DOHH2 (cell line): ENCODE results near the gene PES1.

Experiments used
- H3F3A ChIP-seq: fragments of 200-600 bp; sonication (generic), shearing (Covaris generic); 2 replicates; pipeline ENCODE4 v1.6.0; 2016; ENCODE audit warnings: antibody characterized with exemption, mild to moderate bottlenecking; ENCODE audit not compliant: control insufficient read depth, insufficient read depth
- H3K27ac ChIP-seq: fragments of 200-600 bp; sonication (generic); 2 replicates; pipeline ENCODE4 v1.5.1; 2014; ENCODE audit warnings: low read depth, mild to moderate bottlenecking, low read length, moderate library complexity
- H3K27me3 ChIP-seq: fragments of 200-600 bp; sonication (generic); 2 replicates; pipeline ENCODE4 v1.6.1; 2014; ENCODE audit warnings: mild to moderate bottlenecking, low read length, mixed read lengths; ENCODE audit not compliant: control insufficient read depth
- H3K36me3 ChIP-seq: fragments of 200-600 bp; sonication (generic); 2 replicates; pipeline ENCODE4 v1.6.1; 2014; ENCODE audit warnings: mild to moderate bottlenecking, low read length, moderate library complexity, mixed read lengths; ENCODE audit not compliant: control insufficient read depth
- H3K4me1 ChIP-seq: fragments of 200-600 bp; sonication (generic); 2 replicates; pipeline ENCODE4 v1.6.1; 2014; ENCODE audit warnings: mild to moderate bottlenecking, low read length, mixed read lengths; ENCODE audit not compliant: control insufficient read depth
- H3K4me2 ChIP-seq: fragments of 200-600 bp; sonication (generic); 2 replicates; pipeline ENCODE4 v1.6.0; 2014; ENCODE audit warnings: mild to moderate bottlenecking, low read length, moderate library complexity
- H3K4me3 ChIP-seq: fragments of 200-600 bp; sonication (generic); 2 replicates; pipeline ENCODE4 v1.5.1; 2014; ENCODE audit warnings: mild to moderate bottlenecking, low read length, mixed read lengths
- H3K79me2 ChIP-seq: fragments of 200-600 bp; sonication (generic); 2 replicates; pipeline ENCODE4 v1.6.1; 2014; ENCODE audit warnings: mild to moderate bottlenecking, low read length, mixed read lengths; ENCODE audit not compliant: control insufficient read depth
- H3K9me2 ChIP-seq: fragments of 200-600 bp; sonication (generic); replicated peaks from 2 replicates; pipeline ENCODE4 v1.6.1; 2014; ENCODE audit warnings: mild to moderate bottlenecking, low read length, mixed read lengths; ENCODE audit not compliant: control insufficient read depth
- H3K9me3 ChIP-seq: fragments of 200-600 bp; sonication (generic); 2 replicates; pipeline ENCODE4 v1.6.1; 2014; ENCODE audit warnings: antibody characterized with exemption, low read length, mixed read lengths; ENCODE audit not compliant: control insufficient read depth, insufficient read depth
- H4K20me1 ChIP-seq: fragments of 200-600 bp; sonication (generic); 2 replicates; pipeline ENCODE4 v1.6.0; 2014; ENCODE audit warnings: low read depth, mild to moderate bottlenecking, antibody characterized with exemption, low read length, moderate library complexity; ENCODE audit not compliant: control insufficient read depth, insufficient read depth
- EZH2phosphoT487 ChIP-seq: fragments of 200-600 bp; sonication (generic); IDR thresholded peaks from 2 replicates; pipeline ENCODE4 v1.6.1; 2017; ENCODE audit warnings: borderline replicate concordance, mild to moderate bottlenecking, antibody characterized with exemption, low read length, moderate library complexity, mixed read lengths
- TF ChIP-seq, protein P1 (sequence below): fragments of 200-600 bp; sonication (generic); IDR thresholded peaks from one replicate; pipeline ENCODE4 v1.5.1; 2014; ENCODE audit warnings: antibody characterized with exemption, mild to moderate bottlenecking, low read depth, low read length; ENCODE audit not compliant: poor library complexity, severe bottlenecking

The PES1 gene

DNA sequence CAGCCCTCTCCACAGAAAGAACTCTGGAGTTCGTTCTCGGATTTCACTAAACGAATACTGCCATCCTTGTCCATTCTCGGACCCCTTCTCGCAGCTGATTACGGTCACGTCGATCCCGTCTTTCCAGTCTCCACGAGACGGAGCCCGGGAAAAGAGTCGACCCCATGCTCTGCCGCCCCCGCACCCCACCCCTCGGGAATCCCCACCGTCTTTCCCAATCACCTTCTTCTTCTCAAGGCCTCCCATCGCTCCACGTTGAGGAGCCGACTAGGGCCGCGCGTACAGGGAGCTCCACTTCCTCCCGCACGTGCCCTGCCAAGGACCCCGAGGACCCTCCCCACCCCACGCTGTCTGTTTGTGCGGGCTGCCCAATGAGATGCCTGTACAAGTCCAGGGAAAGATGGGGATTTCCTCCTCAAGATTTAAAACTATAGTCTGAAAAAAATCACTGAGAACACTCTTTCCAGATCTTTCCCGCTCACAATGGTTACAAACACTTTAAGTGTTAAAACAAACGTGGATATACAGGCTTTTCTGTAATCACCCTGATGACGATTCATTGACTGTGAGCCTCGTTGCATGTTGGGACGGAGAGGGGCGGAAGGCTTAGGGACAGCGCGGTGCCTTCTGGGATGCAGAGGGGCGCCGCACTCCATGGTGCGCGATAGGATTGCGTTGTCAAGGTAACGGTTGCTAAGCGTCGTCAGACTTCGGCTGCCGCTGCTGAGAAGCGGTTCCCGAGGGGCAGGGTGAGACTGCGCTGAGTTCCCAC lies at the start of gene PES1:
Gene PES1 (minus strand): TSS at position 323 of the 772 bp plus-strand sequence. CDS start 77 bp downstream, at position 246.
- H3K27me3 ChIP-seq: peaks cover 2% of the 10 kb centered on the region; the same call in 1 of the 2 replicates
- peak within 1 kb of the TSS; percentile 70 for H3K27ac ChIP-seq
- peaks cover 46% of the 10 kb centered on the region for H3K36me3 ChIP-seq
- peak within 1 kb of the TSS; percentile 73 for H3K4me2 ChIP-seq
- peaks cover 17% of the 10 kb centered on the region; the same call in 1 of the 2 replicates for H4K20me1 ChIP-seq
- peak within 1 kb of the TSS; percentile 96 for H3K4me3 ChIP-seq
- H3K9me2 ChIP-seq: no peaks in the 10 kb centered on the region
- no peaks in the 10 kb centered on the region for H3K9me3 ChIP-seq
- no peak for TF ChIP-seq EZH2phosphoT487
- TF ChIP-seq, protein P1, sequence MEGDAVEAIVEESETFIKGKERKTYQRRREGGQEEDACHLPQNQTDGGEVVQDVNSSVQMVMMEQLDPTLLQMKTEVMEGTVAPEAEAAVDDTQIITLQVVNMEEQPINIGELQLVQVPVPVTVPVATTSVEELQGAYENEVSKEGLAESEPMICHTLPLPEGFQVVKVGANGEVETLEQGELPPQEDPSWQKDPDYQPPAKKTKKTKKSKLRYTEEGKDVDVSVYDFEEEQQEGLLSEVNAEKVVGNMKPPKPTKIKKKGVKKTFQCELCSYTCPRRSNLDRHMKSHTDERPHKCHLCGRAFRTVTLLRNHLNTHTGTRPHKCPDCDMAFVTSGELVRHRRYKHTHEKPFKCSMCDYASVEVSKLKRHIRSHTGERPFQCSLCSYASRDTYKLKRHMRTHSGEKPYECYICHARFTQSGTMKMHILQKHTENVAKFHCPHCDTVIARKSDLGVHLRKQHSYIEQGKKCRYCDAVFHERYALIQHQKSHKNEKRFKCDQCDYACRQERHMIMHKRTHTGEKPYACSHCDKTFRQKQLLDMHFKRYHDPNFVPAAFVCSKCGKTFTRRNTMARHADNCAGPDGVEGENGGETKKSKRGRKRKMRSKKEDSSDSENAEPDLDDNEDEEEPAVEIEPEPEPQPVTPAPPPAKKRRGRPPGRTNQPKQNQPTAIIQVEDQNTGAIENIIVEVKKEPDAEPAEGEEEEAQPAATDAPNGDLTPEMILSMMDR: no peak
- H3K79me2 ChIP-seq: peaks cover 39% of the 10 kb centered on the region
- no peaks in the 10 kb centered on the region for H3F3A ChIP-seq
- peaks cover 15% of the 10 kb centered on the region for H3K4me1 ChIP-seq

DNA sequence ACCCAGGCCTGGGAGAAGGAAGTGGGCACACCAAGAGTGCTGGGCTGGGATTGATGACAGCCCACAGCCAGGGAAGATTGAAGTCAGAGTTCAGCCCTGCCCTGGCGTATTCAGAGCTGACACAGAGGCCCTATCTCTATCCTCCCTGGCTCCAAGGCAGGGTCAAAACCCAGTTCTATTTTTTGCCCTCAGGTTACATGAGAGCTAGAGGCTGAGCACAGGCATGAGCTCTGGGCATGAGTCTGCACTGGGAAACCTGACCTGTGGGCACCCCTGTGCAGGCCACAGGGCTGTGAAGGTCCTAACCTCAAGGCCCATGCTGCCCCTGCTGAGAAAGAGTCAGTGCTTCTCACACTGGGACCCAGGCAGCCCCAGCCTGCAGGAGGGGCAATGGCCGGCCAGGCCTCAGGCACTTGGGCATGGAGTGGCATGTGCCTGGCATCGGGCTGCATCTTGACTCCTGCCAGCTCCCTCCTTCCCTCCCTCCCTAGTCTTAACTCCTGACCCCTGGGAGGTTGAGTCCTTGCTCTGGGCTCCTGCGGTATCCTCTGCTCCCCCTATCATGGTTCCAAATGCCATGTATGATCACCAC lies 49.2 kb upstream of the PES1 start:
- no peaks in the 10 kb centered on the region for H4K20me1 ChIP-seq
- TF ChIP-seq, protein P1: no peak
- no peaks in the 10 kb centered on the region for H3F3A ChIP-seq

DNA sequence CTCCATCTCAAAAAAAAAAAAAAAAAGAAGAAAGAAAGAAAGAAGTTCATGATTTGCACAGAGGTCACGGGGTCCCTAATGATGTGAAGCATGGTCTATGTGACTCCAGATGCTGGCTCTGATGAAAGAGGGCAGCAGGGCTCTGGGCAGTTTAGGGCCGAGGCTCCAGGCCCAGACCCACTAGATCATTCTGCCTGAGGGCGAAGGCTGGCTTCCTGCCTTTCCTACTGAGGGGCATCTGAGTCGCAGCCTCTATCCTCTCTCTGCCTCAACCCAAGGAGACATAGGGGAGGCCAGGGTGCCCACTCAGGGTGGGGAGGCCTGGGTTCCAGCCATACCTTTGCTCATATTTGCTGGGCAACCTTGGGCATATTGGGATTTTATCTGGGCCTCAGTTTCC lies 48.7 kb upstream of the PES1 start:
- no peaks in the 10 kb centered on the region for H3K27me3 ChIP-seq
- no peaks in the 10 kb centered on the region for H3F3A ChIP-seq
- no peak overlapping the region for H3K27ac ChIP-seq
- no peaks in the 10 kb centered on the region for H3K9me2 ChIP-seq
- no peak overlapping the region for H3K4me3 ChIP-seq
- no peaks in the 10 kb centered on the region for H3K9me3 ChIP-seq
- H3K36me3 ChIP-seq: no peaks in the 10 kb centered on the region
- TF ChIP-seq, protein P1: no peak
- no peak for TF ChIP-seq EZH2phosphoT487
- H3K4me2 ChIP-seq: no peak overlapping the region
- H3K79me2 ChIP-seq: no peaks in the 10 kb centered on the region
- no peaks in the 10 kb centered on the region for H4K20me1 ChIP-seq
- H3K4me1 ChIP-seq: peaks cover 6% of the 10 kb centered on the region

More for the DNA sequence above, 49.2 kb upstream of the PES1 start:
- Histone ChIP-seq H3K79me2 (no peaks in the 10 kb centered on the region), H3K4me2 (no peak overlapping the region), H3K9me2 (no peaks in the 10 kb centered on the region), H3K36me3 (no peaks in the 10 kb centered on the region), H3K4me1 (peaks cover 2% of the 10 kb centered on the region), H3K27me3 (no peaks in the 10 kb centered on the region), H3K4me3 (no peak overlapping the region), H3K27ac (no peak overlapping the region), H3K9me3 (no peaks in the 10 kb centered on the region)
